B cell (primary cell): ENCODE results near the gene CCDC177. TPM values are rescaled to one million over a fixed set of nuclear protein-coding genes. Genes with fewer than 3 reads are reported as not detected.

Experiments
- ATAC-seq: fragments of 200-7000 bp; cut with Tn5 transposase; one replicate; pipeline ENCODE4 v1.10.0; 2021; ENCODE audit warnings: low read depth, mild to moderate bottlenecking, moderate number of reproducible peaks, moderate library complexity
- CTCF ChIA-PET: fragments of 350-600 bp; sonication (Branson Sonifier 250); formaldehyde crosslinking; loops from one replicate; lab custom pipeline; 2021; ENCODE audit warnings: antibody characterized with exemption, inconsistent platforms; lab: Charles Lee
- POLR2A ChIA-PET: fragments of 350-600 bp; sonication (Branson Sonifier 250); formaldehyde crosslinking; loops from one replicate; lab custom pipeline; 2021; ENCODE audit warnings: antibody characterized with exemption; lab: Charles Lee
- DNase-seq: peaks from one replicate; pipeline ENCODE4 v3.0.0; 2013
- H2AFZ ChIP-seq: 2 replicates; pipeline ENCODE4 v1.6.1; 2012; ENCODE audit warnings: mild to moderate bottlenecking, low read depth, low read length; ENCODE audit not compliant: insufficient read depth, poor library complexity, severe bottlenecking
- H3K27ac ChIP-seq, 2 donors: 1 replicate in 1 of 2; 2 replicates in 1 of 2; pipeline ENCODE4 v1.5.1; 2012 to 2013; ENCODE audit warnings: low read length in 2 of 2, mild to moderate bottlenecking in 2 of 2, moderate library complexity in 1 of 2
- H3K27me3 ChIP-seq, 4 experiments: fragments of 200-600 bp in 1 of 4; sonication (generic) in 1 of 4; replicated peaks in 1 of 4; 1 replicate in 2 of 4; 2 replicates in 2 of 4; pipeline versions ENCODE4 v1.6.1 to v1.7.0; 2013 to 2016; ENCODE audit warnings: low read length in 3 of 4, mild to moderate bottlenecking in 2 of 4, mixed read lengths in 1 of 4, moderate library complexity in 1 of 4; ENCODE audit not compliant: insufficient read depth in 4 of 4, control insufficient read depth in 3 of 4; ENCODE audit errors: control extremely low read depth in 1 of 4
- H3K36me3 ChIP-seq, 2 experiments: replicated peaks in 1 of 2; 1 replicate in 1 of 2; 2 replicates in 1 of 2; pipeline versions ENCODE4 v1.6.1 to v1.7.1; 2013; ENCODE audit warnings: low read length in 1 of 2; ENCODE audit not compliant: insufficient read depth in 2 of 2, control insufficient read depth in 1 of 2; ENCODE audit errors: control extremely low read depth in 1 of 2, extremely low read depth in 1 of 2
- H3K4me1 ChIP-seq, 2 donors: fragments of 200-600 bp in 1 of 2; sonication (generic) in 1 of 2; 1 replicate in 1 of 2; 2 replicates in 1 of 2; pipeline versions ENCODE4 v1.5.1 to v1.6.1; 2013 to 2017; ENCODE audit warnings: low read length in 2 of 2; ENCODE audit not compliant: control insufficient read depth in 2 of 2, insufficient read depth in 2 of 2
- H3K4me2 ChIP-seq: replicated peaks from 2 replicates; pipeline ENCODE3; 2012; ENCODE audit warnings: mild to moderate bottlenecking, low read depth, low read length; ENCODE audit not compliant: poor library complexity, severe bottlenecking
- H3K4me3 ChIP-seq, 5 experiments: fragments of 200-600 bp in 1 of 5; sonication (generic) in 1 of 5; 1 replicate in 3 of 5; 2 replicates in 2 of 5; pipeline versions ENCODE4 v1.5.1 to v1.7.0; 2011 to 2016; ENCODE audit warnings: low read length in 4 of 5, mild to moderate bottlenecking in 4 of 5, low read depth in 2 of 5, control low read depth in 1 of 5, moderate library complexity in 1 of 5; ENCODE audit not compliant: insufficient read depth in 1 of 5; ENCODE audit errors: control extremely low read depth in 1 of 5, extremely low read depth in 1 of 5
- H3K79me2 ChIP-seq: fragments of 200-600 bp; sonication (generic); one replicate; pipeline ENCODE4 v1.6.0; 2016; ENCODE audit warnings: low read length; ENCODE audit not compliant: control insufficient read depth, insufficient read depth
- H3K9ac ChIP-seq: fragments of 200-600 bp; sonication (generic); 2 replicates; pipeline ENCODE4 v1.6.1; 2017; ENCODE audit warnings: mild to moderate bottlenecking, low read length, moderate library complexity
- H3K9me3 ChIP-seq, 3 donors: one replicate each; pipeline versions ENCODE4 v1.6.1 to v1.7.1; 2013; ENCODE audit warnings: low read length in 2 of 3; ENCODE audit not compliant: control insufficient read depth in 2 of 3, insufficient read depth in 1 of 3; ENCODE audit errors: control extremely low read depth in 1 of 3
- H4K20me1 ChIP-seq: 2 replicates; pipeline ENCODE4 v1.6.0; 2012; ENCODE audit warnings: mild to moderate bottlenecking, low read length; ENCODE audit not compliant: insufficient read depth, control insufficient read depth, poor library complexity, severe bottlenecking
- H3K27ac Mint-ChIP-seq: one replicate; pipeline ENCODE4 v1.8.0; 2021; ENCODE audit warnings: mixed read lengths
- H3K27me3 Mint-ChIP-seq: one replicate; pipeline ENCODE4 v1.8.0; 2021; ENCODE audit warnings: mixed read lengths
- H3K4me1 Mint-ChIP-seq: one replicate; pipeline ENCODE4 v1.8.0; 2021; ENCODE audit warnings: mixed read lengths
- H3K4me3 Mint-ChIP-seq: one replicate; pipeline ENCODE4 v1.8.0; 2021; ENCODE audit warnings: mixed read lengths
- H3K9me3 Mint-ChIP-seq: one replicate; pipeline ENCODE4 v1.8.0; 2022; ENCODE audit warnings: mixed read lengths; ENCODE audit not compliant: insufficient read depth
- EZH2 ChIP-seq: IDR thresholded peaks from 2 replicates; pipeline ENCODE4 v1.6.1; 2012; ENCODE audit warnings: borderline replicate concordance, low read depth, mild to moderate bottlenecking, moderate library complexity, low read length; ENCODE audit not compliant: insufficient read depth, poor library complexity, severe bottlenecking
- WGBS: methylation state at CpG from one replicate; pipeline ENCODE4 v1.1.5; 2013; ENCODE audit warnings: missing lambda C conversion rate; ENCODE audit not compliant: insufficient coverage; 5-methylcytosine and 5-hydroxymethylcytosine counted together
- intact Hi-C: fragments of 100-400 bp; cut with micrococcal nuclease; formaldehyde crosslinking; loops from one replicate; pipeline ENCODE4 v1.10.0; 2022
- polyA plus RNA-seq: library from polyadenylated mRNA; depleted of rRNA; stranded (reverse); fragments of >200 nt; gene quantifications from 2 replicates; pipeline ENCODE4 v1.2.3, GENCODE V29; 2012
- total RNA-seq, 2 donors: library from RNA; stranded (reverse); fragments of 120-200 nt in 1 of 2; gene quantifications; 1 replicate in 1 of 2; 2 replicates in 1 of 2; pipeline versions ENCODE4 v1.2.3 to v1.2.4, GENCODE V29; 2013 to 2022
- TF ChIP-seq, protein P1 (sequence below): fragments of 200-600 bp; IDR thresholded peaks from one replicate; pipeline ENCODE4 v1.8.0; 2022; ENCODE audit warnings: antibody characterized with exemption, mild to moderate bottlenecking

Gene CCDC177
- total and polyA plus RNA-seq, 2 donors (not counting 1 experiment from before 2014, with no cell fraction given) = not detected

DNA sequence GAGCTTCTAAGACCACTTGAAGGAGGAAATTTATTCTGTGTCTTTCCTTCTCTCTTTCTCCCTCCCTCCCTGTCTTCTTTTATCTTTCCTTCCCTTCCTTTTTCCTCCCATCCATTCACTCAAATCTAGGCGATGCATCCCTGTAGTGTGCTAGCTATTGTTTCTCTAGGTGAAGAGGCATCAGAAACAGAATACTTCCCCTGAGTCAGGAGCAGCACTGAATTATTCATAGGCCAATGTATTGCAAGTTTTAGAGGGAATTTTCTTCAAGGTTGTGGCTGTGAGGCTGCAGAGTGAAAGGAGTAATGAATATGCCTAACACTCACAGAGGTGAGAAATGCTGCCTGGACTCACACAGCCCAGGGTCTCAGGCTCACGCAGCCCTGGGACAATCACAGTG, 23.2 kb downstream of the CCDC177 start:
- Histone ChIP-seq H4K20me1 (no peaks in the 10 kb centered on the region), H3K79me2 (no peaks in the 10 kb centered on the region), H3K27me3 (peaks cover 0 to 30% (median 4%) of the 10 kb centered on the region in 4 experiments), H2AFZ (no peak overlapping the region), H3K9me3 (no peaks in the 10 kb centered on the region), H3K9ac (no peak overlapping the region), H3K4me3 (no peak overlapping the region), H3K27ac (no peak overlapping the region), H3K4me2 (no peak overlapping the region), H3K36me3 (no peaks in the 10 kb centered on the region), H3K4me1 (no peaks in the 10 kb centered on the region)
- no peak overlapping the region for H3K27ac Mint-ChIP-seq
- WGBS = 80% methylated on average over 1 of the region's 2 CpGs
- intact Hi-C loops = no loop called here
- CTCF ChIA-PET = no interaction called here
- no peak for ATAC-seq
- peaks cover 60% of the 10 kb centered on the region for H3K27me3 Mint-ChIP-seq
- no peaks in the 10 kb centered on the region for H3K9me3 Mint-ChIP-seq
- DNase-seq = no peak
- no peak overlapping the region for H3K4me3 Mint-ChIP-seq
- peaks cover 2% of the 10 kb centered on the region for H3K4me1 Mint-ChIP-seq
- POLR2A ChIA-PET = no interaction called here
- TF ChIP-seq, protein P1, sequence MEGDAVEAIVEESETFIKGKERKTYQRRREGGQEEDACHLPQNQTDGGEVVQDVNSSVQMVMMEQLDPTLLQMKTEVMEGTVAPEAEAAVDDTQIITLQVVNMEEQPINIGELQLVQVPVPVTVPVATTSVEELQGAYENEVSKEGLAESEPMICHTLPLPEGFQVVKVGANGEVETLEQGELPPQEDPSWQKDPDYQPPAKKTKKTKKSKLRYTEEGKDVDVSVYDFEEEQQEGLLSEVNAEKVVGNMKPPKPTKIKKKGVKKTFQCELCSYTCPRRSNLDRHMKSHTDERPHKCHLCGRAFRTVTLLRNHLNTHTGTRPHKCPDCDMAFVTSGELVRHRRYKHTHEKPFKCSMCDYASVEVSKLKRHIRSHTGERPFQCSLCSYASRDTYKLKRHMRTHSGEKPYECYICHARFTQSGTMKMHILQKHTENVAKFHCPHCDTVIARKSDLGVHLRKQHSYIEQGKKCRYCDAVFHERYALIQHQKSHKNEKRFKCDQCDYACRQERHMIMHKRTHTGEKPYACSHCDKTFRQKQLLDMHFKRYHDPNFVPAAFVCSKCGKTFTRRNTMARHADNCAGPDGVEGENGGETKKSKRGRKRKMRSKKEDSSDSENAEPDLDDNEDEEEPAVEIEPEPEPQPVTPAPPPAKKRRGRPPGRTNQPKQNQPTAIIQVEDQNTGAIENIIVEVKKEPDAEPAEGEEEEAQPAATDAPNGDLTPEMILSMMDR = no peak
- TF ChIP-seq EZH2 = no peak

DNA sequence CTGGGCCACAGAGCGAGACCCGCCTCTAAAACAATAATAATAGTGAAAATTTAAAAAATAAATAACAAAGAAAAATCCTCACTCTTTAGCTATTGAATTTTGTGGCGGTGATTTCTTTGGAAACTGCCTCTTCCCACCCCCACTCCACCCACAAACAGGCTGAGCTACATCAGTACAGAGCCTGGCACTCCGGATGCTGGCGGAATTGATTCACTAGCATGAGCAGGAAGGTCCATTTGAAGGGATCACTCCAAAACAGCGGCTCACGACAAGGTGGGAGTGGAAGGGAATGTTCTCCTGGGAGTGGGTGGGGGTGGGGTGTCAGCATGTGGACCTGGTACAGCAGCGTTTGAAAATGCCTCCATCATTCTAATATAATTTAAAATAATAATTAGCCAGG, 26.1 kb downstream of the CCDC177 start:
- H3K4me3 ChIP-seq = no peak overlapping the region
- no peaks in the 10 kb centered on the region for H3K79me2 ChIP-seq
- no peaks in the 10 kb centered on the region for H4K20me1 ChIP-seq
- TF ChIP-seq EZH2 = no peak
- TF ChIP-seq, protein P1 = no peak
- H3K9me3 ChIP-seq = no peaks in the 10 kb centered on the region
- ATAC-seq = no peak
- 100% methylated on average over 1 of the region's 8 CpGs for WGBS
- Mint-ChIP-seq H3K4me1 (peaks cover 2% of the 10 kb centered on the region), H3K27me3 (peaks cover 64% of the 10 kb centered on the region), H3K4me3 (no peak overlapping the region), H3K27ac (no peak overlapping the region), H3K9me3 (no peaks in the 10 kb centered on the region)
- intact Hi-C loops = no loop called here
- H3K4me2 ChIP-seq = no peak overlapping the region
- no peaks in the 10 kb centered on the region for H3K36me3 ChIP-seq
- CTCF ChIA-PET = interaction anchor here (1.1 kb wide), 1 partner anchor 9 kb away, joined by 4 read pairs; no protein-coding TSS in a partner anchor
- POLR2A ChIA-PET = interaction anchor here (0.6 kb wide), 1 partner anchor 36 kb away, joined by 3 read pairs; no protein-coding TSS in a partner anchor
- H3K4me1 ChIP-seq = no peaks in the 10 kb centered on the region
- DNase-seq = no peak
- no peak overlapping the region for H3K9ac ChIP-seq
- no peak overlapping the region for H2AFZ ChIP-seq
- H3K27ac ChIP-seq = no peak overlapping the region
- peaks cover 0 to 31% (median 4%) of the 10 kb centered on the region in 4 experiments for H3K27me3 ChIP-seq
